ENCODE results near the gene PDIA6.

The PDIA6 gene

GRCh38 chr2:10765461-10765860 lies 47.1 kb downstream of the PDIA6 start:
- no peak for FAIRE-seq
- no peak for DNase-seq (ENCODE audit: insufficient read length, low spot score)

GRCh38 chr2:10764896-10765295 lies 47.7 kb downstream of the PDIA6 start:
- no peak for DNase-seq (ENCODE audit: insufficient read length, low spot score)
- FAIRE-seq: no peak

DNA sequence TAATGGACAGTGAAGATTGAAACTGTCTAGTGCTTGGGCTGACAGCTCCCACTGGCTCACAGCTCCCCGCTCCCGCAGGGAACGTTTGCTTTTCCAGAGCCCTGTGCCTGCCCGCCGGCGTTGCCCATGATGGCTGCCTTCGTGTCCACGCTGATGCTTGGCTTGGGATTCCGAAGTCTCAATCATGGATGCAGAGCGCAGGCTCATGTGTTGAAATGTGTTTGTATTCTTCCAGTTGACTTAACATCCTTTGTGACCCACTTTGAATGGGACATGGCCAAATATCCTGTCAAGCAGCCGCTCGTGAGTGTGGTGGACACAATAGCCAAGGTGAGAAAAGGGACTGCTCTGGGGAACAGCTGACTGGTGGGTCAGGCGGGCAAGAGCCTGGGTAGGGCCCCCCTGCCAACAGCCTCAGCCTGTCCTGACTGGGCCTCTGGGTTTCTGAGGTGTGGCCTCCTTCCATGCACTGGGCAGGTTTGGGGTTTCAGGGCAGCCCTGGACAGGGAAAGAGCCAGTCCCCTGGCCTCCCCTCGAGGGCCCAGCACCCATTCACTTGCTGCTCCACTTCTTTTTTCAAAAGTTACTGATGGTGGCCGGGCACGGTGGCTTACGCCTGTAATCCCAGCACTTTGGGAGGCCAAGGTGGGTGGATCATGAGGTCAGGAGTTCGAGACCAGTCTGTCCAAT lies 48.3 kb downstream of the PDIA6 start:
- no peak for DNase-seq (ENCODE audit: insufficient read length, low spot score)
- FAIRE-seq: no peak

- no peak for FAIRE-seq
- no peak for DNase-seq (ENCODE audit: insufficient read length, low spot score)
Observed at GRCh38 chr2:10763461-10763800, 49.2 kb downstream of the PDIA6 start.

- no peak for DNase-seq (ENCODE audit: insufficient read length, low spot score)
- FAIRE-seq: no peak
Observed at GRCh38 chr2:10762651-10763460, 49.7 kb downstream of the PDIA6 start.

- FAIRE-seq: no peak
Observed at GRCh38 chr2:10761591-10761990, 51.0 kb downstream of the PDIA6 start.

GRCh38 chr2:10760794-10761504 lies 51.6 kb downstream of the PDIA6 start:
- DNase-seq (ENCODE audit: insufficient read length, low spot score): no peak
- FAIRE-seq: no peak

More at GRCh38 chr2:10761591-10761990, 51.0 kb downstream of the PDIA6 start:
- no peak for DNase-seq (ENCODE audit: insufficient read length, low spot score)

GRCh38 chr2:10759151-10759714 lies 53.4 kb downstream of the PDIA6 start:
- FAIRE-seq (no peak), DNase-seq (ENCODE audit: insufficient read length, low spot score) (no peak)

DNA sequence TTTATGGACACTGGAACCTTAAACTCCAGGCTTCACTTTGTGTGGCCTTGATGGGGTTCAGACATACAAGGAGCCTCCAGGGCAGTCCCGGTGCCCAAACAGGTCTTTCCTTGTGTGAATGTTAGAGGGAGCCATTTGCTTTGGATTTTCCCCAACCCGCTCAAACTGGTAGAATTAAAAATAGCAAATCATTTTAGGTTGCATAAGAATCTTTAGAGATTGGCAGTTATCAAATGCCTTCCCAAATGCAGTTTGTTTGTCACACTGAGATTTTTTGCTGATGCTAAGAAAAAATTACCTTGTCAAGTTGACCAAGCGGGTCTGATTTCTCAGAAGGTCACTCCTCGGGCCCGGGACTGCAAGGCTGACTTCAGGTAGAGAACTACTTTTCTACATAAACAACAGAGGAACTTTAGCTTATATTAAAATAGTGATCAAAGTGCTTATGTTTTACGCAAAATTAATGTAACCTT lies 54.7 kb downstream of the PDIA6 start:
- no peak for DNase-seq (ENCODE audit: insufficient read length, low spot score)
- FAIRE-seq: no peak

DNA sequence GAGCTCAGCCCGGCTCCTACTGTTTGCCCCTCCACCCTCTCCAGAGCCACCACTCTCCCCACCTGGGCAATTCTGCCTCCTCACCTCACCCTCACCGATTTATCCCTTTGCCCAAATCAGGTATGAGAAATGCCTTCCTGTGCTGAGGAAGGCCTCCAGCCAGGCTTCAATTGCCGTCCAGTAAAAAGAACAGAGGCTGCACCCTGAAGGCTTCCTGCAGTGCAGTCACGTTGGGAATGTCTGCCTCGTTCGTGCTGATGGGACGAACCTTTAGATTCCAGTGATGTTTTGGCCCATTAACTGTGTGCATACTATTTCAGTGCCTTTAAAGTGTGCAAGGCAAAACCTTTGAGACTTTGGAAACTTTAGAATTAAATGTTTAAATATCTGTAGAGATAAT lies 57.0 kb downstream of the PDIA6 start:
- no peak for DNase-seq (ENCODE audit: insufficient read length, low spot score)
- no peak for FAIRE-seq

DNA sequence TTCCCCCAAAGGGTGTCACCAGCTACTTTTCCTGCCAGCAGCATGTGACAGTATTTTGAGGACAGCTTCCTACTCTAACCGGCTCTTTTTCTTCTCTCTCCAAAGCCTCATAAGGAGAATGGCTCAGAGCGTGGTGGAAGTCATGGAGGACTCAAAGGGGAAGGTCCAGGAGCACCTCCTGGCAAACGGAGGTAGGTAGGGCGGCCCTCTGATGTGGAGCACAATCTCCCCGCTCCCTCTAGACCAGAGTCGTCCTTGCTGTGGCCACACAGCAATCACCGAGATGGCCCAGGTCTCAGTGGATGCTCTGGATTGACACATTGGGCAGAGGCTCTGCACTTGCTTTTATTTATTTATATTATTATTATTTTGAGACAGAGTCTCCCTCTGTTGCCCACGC lies 58.7 kb downstream of the PDIA6 start:
- FAIRE-seq (no peak), DNase-seq (ENCODE audit: insufficient read length, low spot score) (no peak)

DNA sequence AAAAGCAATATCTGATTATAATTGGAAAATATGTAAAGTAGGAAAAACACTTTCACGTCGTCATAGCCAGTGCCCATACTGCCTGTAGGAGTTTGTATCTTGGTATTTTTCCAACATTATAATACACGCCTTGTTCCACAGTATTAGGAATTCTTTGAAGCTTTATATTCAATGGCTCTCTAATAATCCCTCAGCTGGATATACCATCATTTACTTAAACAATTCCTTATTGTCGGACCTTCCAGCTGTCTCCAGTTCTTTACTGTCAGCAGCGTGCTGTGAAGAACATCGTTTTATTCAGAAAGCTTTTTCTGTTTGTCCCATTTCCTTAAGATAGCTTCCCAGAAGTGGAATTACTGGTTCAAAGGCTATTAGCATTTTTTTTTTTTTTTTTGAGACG lies 59.4 kb downstream of the PDIA6 start:
- FAIRE-seq: no peak
- no peak for DNase-seq (ENCODE audit: insufficient read length, low spot score)

GRCh38 chr2:10752236-10752635 lies 60.3 kb downstream of the PDIA6 start:
- FAIRE-seq (no peak), DNase-seq (ENCODE audit: insufficient read length, low spot score) (no peak)

GRCh38 chr2:10750610-10751009 lies 62.0 kb downstream of the PDIA6 start:
- DNase-seq (ENCODE audit: insufficient read length, low spot score) (no peak), FAIRE-seq (no peak)

GRCh38 chr2:10742666-10743065 lies 69.9 kb downstream of the PDIA6 start:
- no peak for DNase-seq (ENCODE audit: insufficient read length, low spot score)

GRCh38 chr2:10741139-10741538 lies 71.4 kb downstream of the PDIA6 start:
- no peak for DNase-seq (ENCODE audit: insufficient read length, low spot score)
- no peak for FAIRE-seq

More at GRCh38 chr2:10742666-10743065, 69.9 kb downstream of the PDIA6 start:
- no peak for FAIRE-seq

DNA sequence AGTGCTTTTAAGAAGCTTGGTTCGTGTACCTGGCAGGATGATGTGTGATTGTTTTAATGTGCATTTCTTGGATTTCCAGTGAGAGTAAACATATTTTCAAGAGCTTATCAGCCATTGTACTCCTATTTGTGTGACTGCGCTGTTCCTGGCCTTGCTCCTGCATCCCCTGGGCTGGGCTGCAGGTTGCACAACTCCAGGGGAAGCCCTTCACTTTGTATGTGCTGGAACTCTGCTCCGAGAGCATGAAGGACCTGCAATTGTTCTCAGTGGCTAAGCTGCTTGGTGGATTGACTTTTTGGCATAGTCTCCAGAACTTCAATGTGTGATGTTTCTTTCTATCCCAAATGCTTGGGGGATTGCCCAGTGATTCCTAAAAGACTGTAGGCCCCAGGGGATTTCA lies 72.4 kb downstream of the PDIA6 start:
- DNase-seq (ENCODE audit: insufficient read length, low spot score) (no peak), FAIRE-seq (no peak)

DNA sequence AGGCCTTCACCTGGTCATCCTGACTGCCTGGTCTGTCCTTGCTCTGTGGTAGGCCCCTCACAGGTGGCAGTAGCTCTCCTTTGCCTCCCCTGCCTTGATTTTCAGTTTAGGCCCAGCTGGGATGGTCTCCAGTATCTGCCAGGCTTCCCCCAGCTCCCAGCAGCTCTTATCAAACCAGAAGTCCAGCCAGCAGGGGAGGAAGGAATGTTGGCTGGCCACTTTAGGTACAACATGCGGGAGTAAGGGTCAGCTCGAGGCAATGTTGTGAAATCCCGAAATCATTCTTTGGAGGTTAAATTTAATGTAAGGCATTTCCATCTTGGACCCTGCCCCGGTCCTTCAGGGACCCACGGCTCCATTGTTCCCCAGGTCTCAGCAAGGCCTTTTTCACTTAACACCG lies 74.4 kb downstream of the PDIA6 start:
- DNase-seq (ENCODE audit: insufficient read length, low spot score) (no peak), FAIRE-seq (no peak)

DNA sequence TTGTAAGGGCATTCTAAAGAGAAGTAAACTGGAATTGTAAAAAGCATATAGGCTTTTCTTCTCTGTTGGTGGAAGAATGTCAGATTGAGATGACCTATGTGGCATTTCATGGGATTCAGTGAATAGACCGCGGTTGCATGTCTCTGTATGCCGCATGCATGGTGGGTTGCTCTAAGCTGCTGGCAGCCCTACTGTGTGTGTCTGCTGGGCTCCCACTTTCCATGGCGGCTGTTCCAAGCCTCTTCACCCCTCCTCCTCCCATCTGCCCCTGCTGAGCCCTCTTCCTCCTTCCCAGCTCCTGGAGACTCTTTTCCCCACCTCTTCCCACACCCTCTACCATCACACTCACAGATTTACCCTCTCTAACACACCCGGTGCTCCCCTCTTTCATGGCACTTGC lies 78.6 kb downstream of the PDIA6 start:
- FAIRE-seq: no peak
- no peak for DNase-seq (ENCODE audit: insufficient read length, low spot score)

- DNase-seq (ENCODE audit: insufficient read length, low spot score) (no peak), FAIRE-seq (no peak)
Observed at GRCh38 chr2:10733566-10733925, 79.0 kb downstream of the PDIA6 start.

Data from GM19239 (cell line).